GM10847 (cell line): ENCODE data around the gene OLFM1.

ENCODE experiments used
- POLR2A ChIP-seq: IDR thresholded peaks from 2 replicates; pipeline ENCODE4 v1.6.1; 2011; ENCODE audit not compliant: insufficient read length; ENCODE audit errors: extremely low read depth

Gene OLFM1

GRCh38 chr9:135136481-135136880 is 49.0 kb downstream of the OLFM1 start:
- no peak for TF ChIP-seq POLR2A

GRCh38 chr9:135136991-135137832 is 49.7 kb downstream of the OLFM1 start:
- TF ChIP-seq POLR2A: no peak

GRCh38 chr9:135138078-135138855 is 50.8 kb downstream of the OLFM1 start:
- no peak for TF ChIP-seq POLR2A

GRCh38 chr9:135139366-135139959 is 52.0 kb downstream of the OLFM1 start:
- no peak for TF ChIP-seq POLR2A

- no peak for TF ChIP-seq POLR2A
These were observed 53.8 kb downstream of the OLFM1 start for GRCh38 chr9:135141183-135141774.

GRCh38 chr9:135144581-135145170 is 57.2 kb downstream of the OLFM1 start:
- TF ChIP-seq POLR2A: no peak

GRCh38 chr9:135145312-135145711 is 57.8 kb downstream of the OLFM1 start:
- no peak for TF ChIP-seq POLR2A

- TF ChIP-seq POLR2A: no peak
These were observed 58.8 kb downstream of the OLFM1 start for GRCh38 chr9:135146241-135146640.

- no peak for TF ChIP-seq POLR2A
These were observed 59.5 kb downstream of the OLFM1 start for GRCh38 chr9:135146766-135147473.

- TF ChIP-seq POLR2A: no peak
These were observed 60.0 kb downstream of the OLFM1 start for GRCh38 chr9:135147474-135147805.

- no peak for TF ChIP-seq POLR2A
These were observed 60.5 kb downstream of the OLFM1 start for GRCh38 chr9:135147938-135148337.

GRCh38 chr9:135148386-135148785 is 60.9 kb downstream of the OLFM1 start:
- TF ChIP-seq POLR2A: no peak

GRCh38 chr9:135150981-135151380 is 63.5 kb downstream of the OLFM1 start:
- TF ChIP-seq POLR2A: no peak

GRCh38 chr9:135151757-135152613 is 64.5 kb downstream of the OLFM1 start:
- no peak for TF ChIP-seq POLR2A
